Keratinocyte (primary cell): ENCODE data around the gene XRRA1. TPM values are rescaled to one million over a fixed set of nuclear protein-coding genes. Genes with fewer than 3 reads are reported as not detected.
"Not testable (repeated sequence)": the region's sequence is repeated elsewhere in the genome, so short reads cannot be mapped to it uniquely, and the experiment has no call there.

ENCODE experiments used
- DNase-seq: peaks from one replicate; pipeline ENCODE4 v3.0.0-alpha.2; 2011; ENCODE audit warnings: low read depth, missing footprints, low spot score
- FAIRE-seq: peaks from 2 replicates; lab custom pipeline; 2011; peaks lifted over from hg19 to GRCh38; lab: Jason Lieb, UNC
- H2AFZ ChIP-seq: 2 replicates; pipeline ENCODE4 v1.6.0; 2012; ENCODE audit warnings: low read length, control low read depth, inconsistent platforms; ENCODE audit not compliant: control insufficient read depth
- H3K27ac ChIP-seq: 2 replicates; pipeline ENCODE4 v1.5.1; 2011; ENCODE audit warnings: low read length; ENCODE audit not compliant: control insufficient read depth, insufficient read depth
- H3K27me3 ChIP-seq: 3 replicates; pipeline ENCODE4 v1.6.0; 2011; ENCODE audit warnings: low read length; ENCODE audit not compliant: control insufficient read depth, insufficient read depth; ENCODE audit errors: extremely low read depth
- H3K36me3 ChIP-seq, 2 experiments: 2 replicates in 1 of 2; 3 replicates in 1 of 2; pipeline ENCODE4 v1.5.1; 2011; ENCODE audit warnings: low read length in 2 of 2, mild to moderate bottlenecking in 1 of 2; ENCODE audit not compliant: control insufficient read depth in 2 of 2, insufficient read depth in 2 of 2; ENCODE audit errors: extremely low read depth in 1 of 2
- H3K4me1 ChIP-seq: 3 replicates; pipeline ENCODE4 v1.5.1; 2011; ENCODE audit warnings: low read length; ENCODE audit not compliant: control insufficient read depth, insufficient read depth; ENCODE audit errors: extremely low read depth
- H3K4me2 ChIP-seq: 3 replicates; pipeline ENCODE4 v1.6.0; 2011; ENCODE audit warnings: low read depth, low read length; ENCODE audit not compliant: control insufficient read depth, insufficient read depth; ENCODE audit errors: extremely low read depth
- H3K4me3 ChIP-seq, 3 experiments: fragments of 200-600 bp in 1 of 3; sonication (generic) in 1 of 3; 2 replicates in 2 of 3; 3 replicates in 1 of 3; pipeline ENCODE4 v1.5.1; 2011 to 2016; ENCODE audit warnings: low read length in 3 of 3, mild to moderate bottlenecking in 3 of 3, control low read depth in 2 of 3, inconsistent platforms in 1 of 3, low read depth in 1 of 3, mixed read lengths in 1 of 3, mixed run types in 1 of 3, moderate library complexity in 1 of 3; ENCODE audit not compliant: control insufficient read depth in 2 of 3, insufficient read depth in 2 of 3; ENCODE audit errors: extremely low read depth in 1 of 3
- H3K79me2 ChIP-seq: 2 replicates; pipeline ENCODE4 v1.6.0; 2012; ENCODE audit warnings: low read length; ENCODE audit not compliant: control insufficient read depth, insufficient read depth
- H3K9ac ChIP-seq: 3 replicates; pipeline ENCODE4 v1.6.0; 2011; ENCODE audit warnings: low read length; ENCODE audit not compliant: control insufficient read depth, insufficient read depth; ENCODE audit errors: extremely low read depth
- H3K9me1 ChIP-seq: 3 replicates; pipeline ENCODE4 v1.6.0; 2011; ENCODE audit warnings: low read length; ENCODE audit not compliant: control insufficient read depth, insufficient read depth; ENCODE audit errors: extremely low read depth
- H3K9me3 ChIP-seq: 2 replicates; pipeline ENCODE4 v1.5.1; 2012; ENCODE audit warnings: low read depth, low read length; ENCODE audit not compliant: control insufficient read depth
- H4K20me1 ChIP-seq: 3 replicates; pipeline ENCODE4 v1.6.0; 2011; ENCODE audit warnings: low read length; ENCODE audit not compliant: control insufficient read depth, insufficient read depth; ENCODE audit errors: extremely low read depth
- CTCF ChIP-seq, 3 experiments: IDR thresholded peaks in 1 of 3; conservative IDR thresholded peaks in 1 of 3; optimal IDR thresholded peaks in 1 of 3; 2 replicates in 2 of 3; 3 replicates in 1 of 3; pipeline versions ENCODE3 to v1.5.1; 2011; ENCODE audit warnings: low read length in 3 of 3, mild to moderate bottlenecking in 3 of 3, moderate library complexity in 2 of 3, control low read depth in 1 of 3, inconsistent platforms in 1 of 3; ENCODE audit not compliant: insufficient read depth in 2 of 3; ENCODE audit errors: extremely low read depth in 1 of 3
- EZH2 ChIP-seq: IDR thresholded peaks from one replicate; pipeline ENCODE4 v1.6.1; 2012; ENCODE audit warnings: inconsistent platforms, mild to moderate bottlenecking, low read length, moderate library complexity
- dilution Hi-C: fragments of 300-500 bp; cut with MboI; formaldehyde crosslinking; loops from one replicate; pipeline ENCODE4 v1.7.0; 2020; ENCODE audit warnings: low sequenced_read_pairs; ENCODE audit not compliant: extremely low pct_ligation_motif_present
- polyA plus RNA-seq, 5 experiments: library from polyadenylated mRNA; depleted of rRNA in 3 of 5; stranded (reverse) in 3 of 5; stranded (forward) in 1 of 5; unstranded in 1 of 5; fragments of >200 nt; gene quantifications; 1 replicate in 1 of 5; 2 replicates in 3 of 5; 3 replicates in 1 of 5; pipeline versions ENCODE4 v1.2.1 to v1.2.3, GENCODE V29; 2011 to 2012; ENCODE audit warnings: missing spikeins in 2 of 5, low read depth in 1 of 5, low replicate concordance in 1 of 5

Gene XRRA1
- polyA plus RNA-seq, 1 donor (not counting 4 experiments of a cell fraction or from before 2014, with no cell fraction given): 9.1 TPM

- DNase-seq (no peak), FAIRE-seq (no peak)
- Histone ChIP-seq H3K9me1 (no peaks in the 10 kb centered on the region), H3K36me3 (peaks cover 5 to 13% of the 10 kb centered on the region in 2 experiments), H3K27ac (peak overlapping the region; percentile 10), H3K4me1 (peaks cover 18% of the 10 kb centered on the region), H3K9ac (no peak overlapping the region), H3K4me3 (no peak overlapping the region), H3K4me2 (no peak overlapping the region), H3K27me3 (no peaks in the 10 kb centered on the region), H3K9me3 (no peaks in the 10 kb centered on the region), H4K20me1 (peaks cover 6% of the 10 kb centered on the region), H3K79me2 (peaks cover 54% of the 10 kb centered on the region), H2AFZ (no peak overlapping the region)
- TF ChIP-seq CTCF (optimal IDR thresholded peaks at IDR 0.05 in 1 of 3, IDR thresholded peaks at IDR 0.05 in 1 of 3, conservative IDR thresholded peaks at IDR 0.05 in 1 of 3; ENCODE audit: extremely low read depth in 1 of 3, insufficient read depth in 2 of 3, low read length in 3 of 3) (no peak), EZH2 (no peak)
- dilution Hi-C loops: no loop called here
Observed at GRCh38 chr11:74966651-74967050, 17.8 kb upstream of the XRRA1 start.

GRCh38 chr11:74960128-74960527 is 11.2 kb upstream of the XRRA1 start:
- dilution Hi-C loops, H3K4me3 ChIP-seq, H3K4me1 ChIP-seq, H3K27me3 ChIP-seq, H3K9me1 ChIP-seq, H3K27ac ChIP-seq, H3K9me3 ChIP-seq, H3K4me2 ChIP-seq, DNase-seq, H2AFZ ChIP-seq, FAIRE-seq, H3K9ac ChIP-seq: not testable (repeated sequence)
- Histone ChIP-seq H3K36me3 (peaks cover 1 to 13% of the 10 kb centered on the region in 2 experiments), H4K20me1 (peaks cover 17% of the 10 kb centered on the region), H3K79me2 (peaks cover 95% of the 10 kb centered on the region)
